HG03066 (cell line): ENCODE measurements around the gene ZNF536.
"Not testable (repeated sequence)": the region's sequence is repeated elsewhere in the genome, so short reads cannot be mapped to it uniquely, and the experiment has no call there.

Experiments
- ATAC-seq: cut with Tn5 transposase; IDR thresholded peaks from one replicate; pipeline ENCODE4 v1.9.1; 2021; ENCODE audit warnings: low read depth; ENCODE audit not compliant: unreplicated experiment

Gene ZNF536

DNA sequence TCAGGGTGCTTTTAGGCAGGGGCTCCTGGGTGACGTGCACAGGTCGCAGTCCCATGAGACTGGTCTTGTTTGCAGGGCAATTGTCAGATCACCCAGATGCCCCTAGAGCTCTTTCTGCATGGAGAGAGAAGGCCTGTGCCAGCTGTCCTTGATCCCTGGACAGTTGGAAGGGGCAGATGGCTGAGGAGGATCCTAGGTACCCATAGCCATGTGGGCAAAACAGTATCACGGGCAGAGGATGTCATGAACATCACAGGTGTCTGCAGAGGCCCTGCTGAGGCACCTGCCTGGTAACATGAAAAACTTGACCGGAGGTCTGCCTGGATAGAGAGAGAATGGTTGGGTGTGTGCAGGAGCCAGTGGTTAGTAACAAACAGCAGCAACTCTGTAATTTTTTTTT, 99.3 kb downstream of the ZNF536 start:
- no peak for ATAC-seq

DNA sequence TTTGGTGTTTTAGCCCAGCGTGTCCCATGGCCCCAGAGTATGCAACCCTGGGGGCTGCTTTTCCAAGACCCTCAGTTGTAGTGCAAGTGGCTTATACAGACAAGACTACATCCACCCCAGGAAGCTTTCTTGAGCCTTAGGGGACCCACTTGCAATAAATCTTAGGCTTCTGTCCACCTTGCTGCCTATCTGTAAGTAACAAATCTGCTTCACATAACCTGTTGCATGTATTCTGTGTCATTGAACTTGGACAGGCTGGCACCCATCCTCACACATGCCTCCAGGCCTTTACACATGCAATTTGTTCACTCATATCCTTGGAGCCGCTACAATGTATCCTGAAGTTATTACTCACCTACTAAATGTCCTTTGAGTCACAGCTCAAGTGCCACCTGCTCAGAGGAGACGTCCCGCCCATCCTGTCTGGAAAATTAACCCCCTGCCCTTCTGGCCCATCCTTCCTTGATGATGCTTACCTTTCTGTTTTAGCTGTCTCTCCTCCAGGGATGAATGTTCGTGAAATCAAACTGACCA, 101.2 kb downstream of the ZNF536 start:
- ATAC-seq: no peak

DNA sequence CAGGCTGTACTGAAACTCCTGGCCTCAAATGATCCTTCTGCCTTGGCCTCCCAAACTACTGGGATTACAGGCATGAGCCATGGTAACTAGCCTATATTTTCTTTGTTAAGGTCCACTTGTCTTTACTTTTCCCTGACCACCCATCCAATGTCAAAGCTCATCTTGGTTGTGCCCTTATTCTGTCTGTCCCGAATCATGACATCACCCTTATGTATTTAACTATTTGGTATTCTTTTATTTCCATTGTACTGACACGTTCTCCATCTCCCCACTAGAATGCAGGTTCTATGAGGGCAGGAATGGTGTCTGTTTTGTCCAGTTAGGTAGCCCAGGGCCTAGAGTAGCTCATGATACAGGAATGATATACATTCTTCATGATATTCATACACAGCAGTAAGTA, 104.8 kb downstream of the ZNF536 start:
- ATAC-seq: no peak

DNA sequence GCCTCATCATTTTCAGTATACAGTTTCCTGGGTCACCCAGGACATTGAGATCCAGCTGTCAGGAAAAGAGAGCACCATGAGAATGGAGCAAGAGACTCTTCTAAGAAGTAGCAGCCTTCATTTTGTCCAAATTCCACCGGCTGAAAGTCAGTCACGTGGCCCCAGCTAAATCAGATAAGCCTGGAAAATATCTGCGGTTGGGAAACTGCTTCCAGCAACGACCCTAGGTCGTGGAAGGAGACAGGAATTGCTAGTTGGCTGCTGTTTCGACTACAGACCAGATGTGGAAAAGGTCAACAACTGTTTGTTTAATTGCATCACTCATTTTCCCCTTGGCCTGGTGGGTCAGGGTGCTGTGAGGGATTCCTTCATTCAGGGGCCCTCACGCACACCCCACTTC, 107.0 kb downstream of the ZNF536 start:
- ATAC-seq: no peak

DNA sequence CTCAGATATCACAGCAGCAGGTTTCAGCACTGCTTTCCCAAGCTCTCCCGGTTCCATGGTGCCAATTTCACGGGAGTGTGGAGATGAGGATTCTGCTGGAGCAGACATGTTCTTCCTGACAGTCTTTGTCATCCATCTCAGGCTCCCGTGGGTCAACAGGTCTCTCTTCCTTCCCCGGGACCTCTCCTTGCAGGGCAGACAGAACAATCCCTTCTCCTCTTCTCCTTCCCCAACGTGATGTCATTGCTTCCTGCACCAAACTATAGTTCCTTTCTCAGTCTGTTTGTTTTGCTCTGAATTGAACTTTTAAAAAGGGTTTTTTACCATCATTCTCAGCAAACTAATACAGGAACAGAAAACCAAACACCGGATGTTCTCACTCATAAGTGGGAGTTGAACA, 107.9 kb downstream of the ZNF536 start:
- no peak for ATAC-seq

DNA sequence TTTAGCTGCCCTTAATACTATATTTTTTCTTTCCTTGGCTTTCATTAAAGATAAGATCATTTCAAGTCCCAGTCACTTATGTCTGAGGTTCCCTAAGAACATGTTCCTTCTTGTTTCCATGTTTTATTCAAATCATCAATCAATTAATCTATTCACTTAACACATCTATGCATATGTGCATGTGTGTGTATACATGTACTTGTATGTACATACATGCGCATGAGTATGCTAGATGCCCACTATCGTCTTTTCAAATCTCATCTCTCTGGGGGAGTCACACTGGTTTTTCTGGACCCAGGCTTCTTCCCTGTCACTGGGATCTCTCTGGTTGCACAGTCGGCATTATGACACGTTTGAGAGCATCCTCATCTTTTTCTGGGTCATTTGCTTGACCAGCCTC, 108.9 kb downstream of the ZNF536 start:
- no peak for ATAC-seq

DNA sequence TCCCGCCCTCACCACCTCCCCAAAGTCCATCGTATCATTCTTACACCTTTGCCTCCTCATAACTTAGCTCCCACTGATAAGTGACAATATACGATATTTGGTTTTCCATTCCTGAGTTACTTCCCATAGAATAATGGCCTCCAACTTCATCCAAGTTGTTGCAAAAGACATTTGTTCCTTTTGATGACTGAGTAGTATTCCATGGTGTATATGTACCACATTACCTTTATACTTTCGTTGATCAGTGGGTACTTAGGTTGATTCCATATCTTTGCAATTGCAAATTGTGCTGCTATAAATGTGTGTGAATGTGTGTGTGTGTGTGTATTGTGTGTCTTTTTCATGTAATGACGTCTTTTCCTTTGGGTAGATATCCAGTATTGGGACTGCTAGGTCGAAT, 109.6 kb downstream of the ZNF536 start:
- no peak for ATAC-seq

DNA sequence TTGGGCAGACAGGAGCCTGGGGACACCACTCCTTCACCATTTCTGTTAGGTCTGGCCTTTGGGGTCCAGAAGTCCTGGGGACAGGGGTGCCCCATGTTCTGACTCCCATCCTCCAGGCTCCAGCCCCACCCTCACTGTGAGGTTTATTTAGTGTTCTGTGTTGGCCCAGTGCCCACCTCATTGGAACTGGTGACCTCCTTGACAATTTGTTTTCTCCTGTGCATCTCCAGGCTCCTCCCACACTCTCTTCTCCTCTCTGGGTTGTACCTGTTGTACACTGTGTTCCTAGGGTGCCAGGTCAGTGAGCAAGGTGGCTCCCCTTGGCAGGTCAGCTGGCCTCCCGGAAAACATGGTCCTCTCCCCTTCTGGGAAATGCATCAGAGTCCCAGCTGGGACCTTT, 110.8 kb downstream of the ZNF536 start:
- ATAC-seq: no peak

DNA sequence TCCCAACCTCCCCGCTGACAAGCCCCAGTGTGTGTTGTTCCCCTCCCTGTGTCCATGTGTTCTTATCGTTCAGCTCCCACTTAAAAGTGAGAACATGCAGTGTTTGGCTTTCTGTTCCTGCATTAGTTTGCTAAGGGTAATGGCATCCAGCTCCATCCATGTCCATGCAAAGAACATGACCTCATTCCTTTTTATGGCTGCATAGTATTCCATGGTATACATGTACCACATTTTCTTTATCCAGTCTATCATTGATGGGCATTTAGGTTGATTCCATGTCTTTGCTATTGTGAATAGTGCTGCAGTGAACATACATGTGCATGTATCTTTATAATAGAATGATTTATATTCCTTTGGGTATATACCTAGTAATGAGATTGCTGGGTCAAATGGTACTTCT, 114.1 kb downstream of the ZNF536 start:
- ATAC-seq: not testable (repeated sequence)

DNA sequence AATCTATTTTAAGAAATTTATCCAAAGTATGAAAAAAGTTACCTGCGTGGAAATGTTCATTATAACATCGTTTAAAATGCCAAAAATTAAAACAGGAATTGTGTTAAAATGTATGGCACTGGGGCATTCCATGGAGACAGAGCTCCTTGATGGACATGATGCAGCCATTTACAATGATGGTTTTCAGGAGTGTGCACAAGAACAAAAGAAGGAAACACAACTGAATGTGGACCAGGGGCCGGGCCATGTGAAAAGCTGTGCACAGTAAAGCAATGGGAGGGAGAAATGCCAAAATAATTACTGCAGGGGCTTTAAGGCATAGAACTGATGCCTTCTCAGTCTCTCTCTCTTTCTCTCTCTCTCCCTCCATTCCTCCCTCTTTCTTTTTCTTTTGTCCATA, 115.0 kb downstream of the ZNF536 start:
- ATAC-seq: no peak

DNA sequence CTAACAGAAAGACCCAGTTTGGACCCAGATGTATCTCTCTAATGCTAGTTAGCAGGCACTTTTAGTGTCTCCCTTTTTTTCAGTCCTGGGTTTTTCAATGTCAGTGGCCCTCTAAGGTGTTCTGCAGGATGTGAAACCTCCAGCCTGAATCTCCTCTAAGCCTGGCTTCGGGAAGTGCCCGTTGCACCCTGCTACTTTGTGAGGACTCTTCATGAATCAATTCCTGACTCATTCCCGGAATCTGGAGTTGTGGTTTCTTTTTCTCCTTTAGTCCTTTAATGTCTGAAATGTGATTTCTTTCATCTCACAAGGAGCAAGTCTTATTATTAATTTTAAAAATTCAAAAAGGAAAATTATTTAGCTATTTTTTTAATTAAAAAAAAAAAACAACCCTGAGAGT, 116.0 kb downstream of the ZNF536 start:
- no peak for ATAC-seq

DNA sequence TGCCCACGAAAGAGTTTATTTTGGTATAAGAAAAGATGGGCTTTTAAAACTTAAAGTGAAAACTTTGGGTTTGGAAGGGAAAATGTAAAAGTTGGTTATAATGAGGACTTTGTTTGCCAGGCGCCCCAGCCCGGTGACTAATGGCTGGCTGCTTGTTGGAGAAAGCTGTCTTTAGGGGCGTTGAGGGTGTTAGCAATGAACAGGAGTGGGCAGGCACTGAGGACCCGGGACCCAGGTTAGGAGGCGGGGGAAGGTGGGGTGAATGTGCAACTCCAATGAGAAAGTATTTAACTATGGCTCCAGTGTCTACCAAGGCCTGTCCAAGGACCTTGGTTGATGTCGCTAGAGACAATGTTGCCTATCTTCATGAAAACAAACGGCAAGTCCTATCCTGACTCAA, 118.6 kb downstream of the ZNF536 start:
- no peak for ATAC-seq

DNA sequence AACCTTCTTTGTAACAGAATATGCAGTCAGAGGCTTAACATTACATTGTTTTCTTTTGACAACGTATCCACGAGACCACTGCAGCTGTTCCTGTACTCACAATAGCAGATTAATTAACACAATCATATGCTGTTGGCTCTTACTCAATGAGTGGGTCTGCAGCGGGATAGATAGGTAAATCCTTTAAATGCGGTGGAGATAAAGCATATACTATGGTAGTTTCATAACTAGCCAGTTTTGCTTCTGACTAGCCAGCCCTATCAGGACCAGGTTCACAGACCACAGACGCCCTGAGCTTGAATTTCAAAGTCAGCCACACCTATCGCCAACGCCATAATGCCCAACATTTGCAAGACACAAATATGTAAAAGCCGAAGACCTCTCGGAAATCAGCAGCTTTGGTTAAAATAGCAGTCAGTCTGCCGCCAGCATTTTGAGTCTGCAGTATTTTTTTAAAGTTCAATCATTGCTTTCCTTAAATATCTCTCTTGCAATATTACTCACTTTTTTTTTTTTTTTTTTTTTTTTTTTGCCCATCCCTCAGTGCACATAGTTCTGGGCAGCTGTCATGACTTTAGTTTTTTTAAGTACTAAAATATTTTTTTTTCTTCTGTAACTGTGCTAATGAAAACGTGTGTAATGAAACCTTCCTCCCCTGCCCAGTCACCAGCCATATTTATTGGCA, 120.5 kb downstream of the ZNF536 start:
- no peak for ATAC-seq

DNA sequence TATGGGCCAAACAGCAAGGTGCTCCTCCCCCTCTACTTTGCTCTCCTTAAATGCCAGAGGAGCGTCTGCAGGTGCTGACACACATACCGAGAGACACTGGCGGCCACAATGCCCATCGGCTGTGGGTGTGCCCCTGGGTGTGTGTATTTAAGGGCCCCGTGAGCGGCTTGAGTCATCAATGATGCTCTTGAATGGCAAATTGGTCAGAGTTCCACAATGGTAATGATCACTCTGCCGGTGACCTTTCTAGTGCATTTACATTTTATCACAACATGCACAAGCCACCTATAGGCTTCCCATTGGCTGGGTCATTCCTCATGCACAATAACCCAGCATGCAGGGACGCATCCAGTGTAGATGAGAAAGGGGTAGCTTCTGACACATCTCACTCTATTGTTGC, 124.8 kb downstream of the ZNF536 start:
- no peak for ATAC-seq

DNA sequence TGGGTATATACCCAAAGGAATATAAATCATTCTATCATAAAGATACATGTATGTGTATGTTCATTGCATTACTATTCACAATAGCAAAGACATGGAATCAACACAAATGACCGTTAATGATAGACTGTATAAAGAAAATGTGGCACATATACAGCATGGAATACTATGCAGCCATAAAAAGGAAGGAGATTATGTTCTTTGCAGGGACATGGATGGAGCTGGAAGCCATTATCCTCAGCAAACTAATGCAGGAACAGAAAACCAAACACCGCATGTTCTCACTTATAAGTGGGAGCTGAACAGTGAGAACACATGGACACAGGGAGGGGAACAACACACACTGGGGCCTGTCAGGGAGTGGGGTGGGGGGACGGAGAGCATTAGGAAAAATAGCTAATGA, 125.9 kb downstream of the ZNF536 start:
- not testable (repeated sequence) for ATAC-seq

DNA sequence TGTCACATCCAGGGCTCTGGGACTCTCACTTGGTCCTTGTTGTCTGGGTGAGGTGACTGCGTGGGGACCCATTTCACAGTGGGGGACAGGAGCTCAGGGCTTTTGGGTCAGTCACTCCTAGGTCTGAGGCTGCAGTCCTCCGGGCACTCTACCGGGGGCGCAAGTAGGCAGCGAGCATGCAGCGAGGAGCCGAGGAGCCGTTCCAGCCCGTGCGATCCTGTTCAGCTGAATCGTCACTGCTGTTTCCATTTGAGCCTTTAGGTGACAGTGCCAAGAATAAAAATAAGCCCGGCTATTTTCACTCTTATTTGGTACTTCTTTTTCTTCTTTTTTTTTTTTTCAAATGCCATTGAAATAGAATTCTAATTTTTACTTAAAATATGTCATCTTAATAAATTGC, 126.5 kb downstream of the ZNF536 start:
- no peak for ATAC-seq

DNA sequence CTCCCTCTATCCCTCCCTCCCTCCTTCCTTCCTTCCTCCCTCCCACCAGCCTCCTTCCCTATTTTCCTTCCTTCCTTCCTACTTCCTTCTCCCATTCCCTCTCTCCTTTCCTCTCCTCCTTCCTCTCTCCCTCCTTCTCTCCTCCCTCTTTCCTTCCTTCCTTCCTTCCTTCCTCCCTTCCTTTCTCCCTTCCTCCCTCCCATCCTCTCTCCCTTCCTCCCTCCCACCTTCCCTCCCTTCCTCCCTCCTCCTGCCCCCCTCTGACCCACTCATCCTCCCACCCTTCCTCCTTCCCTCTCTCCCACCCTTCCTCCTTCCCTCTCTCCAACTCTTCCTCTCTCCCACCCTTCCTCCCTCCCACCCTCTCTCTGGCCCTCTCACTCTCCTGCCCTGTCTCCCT, 132.1 kb downstream of the ZNF536 start:
- no peak for ATAC-seq

DNA sequence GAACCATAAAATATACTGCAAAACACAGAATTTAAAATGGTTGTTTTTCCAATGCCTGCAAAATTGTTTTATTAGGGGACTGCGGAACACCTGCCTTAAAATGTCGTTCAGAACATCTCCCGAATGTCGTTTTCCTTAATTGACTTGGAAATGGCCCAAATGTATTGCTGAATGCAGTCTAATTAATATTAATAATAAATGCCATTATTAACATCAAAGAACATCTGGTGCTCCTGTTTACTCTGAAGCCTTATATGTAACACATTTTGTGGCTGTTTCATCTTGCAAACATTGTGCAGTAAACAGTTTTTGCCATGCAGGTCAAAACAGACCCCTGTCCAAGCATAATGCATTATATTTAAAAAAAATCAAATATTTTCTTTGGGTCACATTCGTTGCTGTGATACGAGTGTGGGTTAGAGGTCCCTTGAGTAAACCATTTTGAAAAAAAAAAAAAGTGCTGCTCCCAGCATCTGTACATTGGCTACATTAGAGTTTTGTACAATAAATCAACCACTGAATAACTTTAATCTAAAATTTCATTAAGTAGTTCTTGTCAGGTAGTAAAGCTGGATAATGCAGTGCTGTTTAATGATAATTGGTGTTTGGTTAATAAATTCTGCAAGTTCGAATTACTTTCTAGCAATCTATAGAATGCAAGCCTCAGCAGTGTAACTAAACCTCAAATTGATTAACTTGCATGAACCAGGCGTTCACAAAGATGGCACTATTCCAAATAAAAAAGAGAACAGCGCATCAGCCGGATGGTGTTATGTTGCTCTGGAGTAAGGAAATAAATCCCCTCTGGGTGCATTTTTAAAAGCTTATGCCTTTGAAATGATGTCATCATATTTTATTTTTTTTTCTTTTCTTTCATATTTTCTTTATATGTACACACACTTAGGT, 140.2 kb downstream of the ZNF536 start:
- ATAC-seq: no peak

DNA sequence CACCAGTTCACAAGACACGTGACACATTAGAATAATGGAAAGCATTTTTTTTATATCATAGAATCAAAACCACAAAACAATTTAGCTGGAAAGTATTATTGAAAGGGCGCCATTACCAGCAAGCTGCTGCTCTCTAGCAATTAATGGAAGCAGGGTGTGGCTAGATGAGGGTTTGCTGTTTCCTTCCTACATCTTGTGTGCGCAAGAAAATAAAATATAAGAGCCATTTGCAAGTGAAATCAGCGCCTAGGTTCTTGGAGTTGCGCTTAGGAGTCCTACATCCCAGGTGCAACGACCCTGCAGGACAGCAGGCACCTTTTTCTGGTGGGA, 140.9 kb downstream of the ZNF536 start:
- no peak for ATAC-seq

DNA sequence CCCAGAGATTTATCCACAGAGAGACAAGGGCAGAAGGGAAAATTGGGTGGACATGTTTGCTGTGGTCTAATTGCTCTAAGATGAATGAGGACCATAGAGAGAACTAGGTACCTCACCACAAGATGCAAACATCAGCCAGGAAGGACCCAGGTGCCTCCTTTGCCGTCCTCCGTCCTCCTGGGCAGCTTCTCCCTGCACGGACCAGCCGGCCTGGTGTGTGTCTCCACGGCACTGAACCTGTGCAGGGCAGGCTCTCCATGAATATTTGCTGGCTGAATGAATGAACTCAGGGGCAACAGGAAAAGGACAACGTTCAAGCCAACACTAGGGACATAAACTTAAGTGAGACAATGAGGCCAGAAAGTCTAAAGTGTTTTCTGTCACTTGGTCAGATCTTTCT, 143.9 kb downstream of the ZNF536 start:
- ATAC-seq: no peak

DNA sequence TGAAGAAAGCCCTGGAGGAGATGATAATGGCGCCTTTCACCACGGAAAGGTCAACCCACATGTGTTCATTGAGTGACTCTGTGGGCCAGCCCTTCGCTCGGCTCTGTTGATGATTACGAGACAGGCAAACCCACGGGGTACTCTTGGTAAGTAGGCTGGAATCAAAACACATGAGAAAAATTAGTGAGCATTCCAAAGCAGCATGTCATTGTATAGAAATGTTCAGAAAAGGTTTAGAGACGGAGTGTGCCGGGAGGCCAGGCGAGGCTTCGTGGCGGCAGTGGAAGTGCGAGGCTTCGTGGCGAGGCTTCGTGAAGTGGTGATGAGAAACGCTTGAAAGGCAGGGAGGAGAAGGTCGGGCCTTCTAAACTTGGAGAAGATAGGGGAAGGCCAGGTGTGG, 144.3 kb downstream of the ZNF536 start:
- ATAC-seq: no peak
